Stomach (tissue), 19 donors: Measurements from ENCODE around the gene MOB2. TPM values are rescaled to one million over a fixed set of nuclear protein-coding genes. Genes with fewer than 3 reads are reported as not detected.
A peak's percentile ranks its signal among the peaks of the same experiment; 100 is the strongest.

Experiments used
- DNase-seq, 2 donors: peaks; one replicate each; pipeline versions ENCODE4 v3.0.0 to v3.0.0-alpha.2; 2013 to 2019
- H3K27ac ChIP-seq, 5 donors: fragments of 200-600 bp in 4 of 5; sonication (generic) in 4 of 5; one replicate each; pipeline ENCODE4 v1.5.1; 2013 to 2019; ENCODE audit warnings: mild to moderate bottlenecking in 1 of 5, moderate library complexity in 1 of 5
- H3K27me3 ChIP-seq, 3 donors: fragments of 200-600 bp; sonication (generic); one replicate each; pipeline ENCODE4 v1.5.1; 2017 to 2019; ENCODE audit warnings: mixed run types in 1 of 3
- H3K36me3 ChIP-seq, 4 donors: fragments of 200-600 bp; sonication (generic); 1 replicate in 3 of 4; 2 replicates in 1 of 4; pipeline ENCODE4 v1.5.1; 2016 to 2019
- H3K4me1 ChIP-seq, 4 donors: fragments of 200-600 bp; sonication (generic); one replicate each; pipeline ENCODE4 v1.5.1; 2016 to 2019
- H3K4me3 ChIP-seq, 4 donors: fragments of 200-600 bp; sonication (generic) in 3 of 4; one replicate each; pipeline ENCODE4 v1.5.1; 2016 to 2019; ENCODE audit warnings: mild to moderate bottlenecking in 1 of 4
- H3K9me3 ChIP-seq, 4 donors: fragments of 200-600 bp; sonication (generic); one replicate each; pipeline ENCODE4 v1.5.1; 2016 to 2019
- CTCF ChIP-seq, 7 experiments: fragments of 450-650 bp in 4 of 7; fragments of 200-600 bp in 3 of 7; sonication (generic) in 3 of 7; IDR thresholded peaks; one replicate each; pipeline ENCODE4 v1.5.1; 2016 to 2019; ENCODE audit warnings: antibody characterized with exemption in 7 of 7, control low read depth in 2 of 7, mild to moderate bottlenecking in 1 of 7
- EP300 ChIP-seq: sonication (generic); formaldehyde crosslinking; IDR thresholded peaks from one replicate; pipeline ENCODE4 v1.6.1; 2017; ENCODE audit warnings: antibody characterized with exemption
- POLR2A ChIP-seq, 4 donors: fragments of 450-650 bp; IDR thresholded peaks; one replicate each; pipeline ENCODE4 v1.6.1; 2016; ENCODE audit warnings: antibody characterized with exemption in 4 of 4, control low read depth in 2 of 4, mild to moderate bottlenecking in 1 of 4, moderate library complexity in 1 of 4
- POLR2AphosphoS5 ChIP-seq, 3 donors: sonication (generic); formaldehyde crosslinking; IDR thresholded peaks; one replicate each; pipeline ENCODE4 v1.6.1; 2016; ENCODE audit warnings: antibody characterized with exemption in 3 of 3
- WGBS, 5 donors: extraction: QIAGEN DNeasy Blood & Tissue Kit in 3 of 5; methylation state at CpG; one replicate each; pipeline versions ENCODE4 v1.1.5 to v1.1.7; 2013 to 2018; 5-methylcytosine and 5-hydroxymethylcytosine counted together
- intact Hi-C: fragments of 100-400 bp; cut with DNase I; formaldehyde crosslinking; loops from one replicate; pipeline ENCODE4 v1.15.1; 2023; ENCODE audit warnings: low total_unique reads
- long read RNA-seq, 10 donors: transcript quantifications; one replicate each; lab custom pipeline, GENCODE V29; 2026
- polyA plus RNA-seq, 3 donors: library from polyadenylated mRNA; stranded (reverse); fragments of 200-250 nt; gene quantifications; one replicate each; pipeline ENCODE4 v1.2.3, GENCODE V29; 2013
- total RNA-seq, 5 donors: library from RNA; depleted of rRNA; stranded (reverse); fragments of >200 nt; gene quantifications; one replicate each; pipeline versions ENCODE4 v1.1.0 to v1.2.3, GENCODE V29; 2014 to 2016
- donor health status: healthy with polysubstance abuse.
- donor health status: Bipolar disorder and iron deficiency.
- donor health status: healthy.

MOB2 gene
- total RNA-seq = 10 to 100 TPM; 11.3 to 40.6 (median 18.1) TPM
- 10 to 100 TPM; 27.9 to 46.3 (median 37.3) TPM for polyA plus RNA-seq
- long read RNA-seq, donor 1 = 0 reads
- long read RNA-seq, donor 2, partial matches to known transcripts = 0 of 1 reads
- long read RNA-seq, donor 2, other reads (novel, unspliced or antisense) = 0 of 1 reads
- long read RNA-seq, donor 3, partial matches to known transcripts = 0 of 1 reads
- long read RNA-seq, donor 3, other reads (novel, unspliced or antisense) = 0 of 1 reads
- long read RNA-seq, donor 4 = 0 reads
- long read RNA-seq, donor 5, partial matches to known transcripts = 0 of 2 reads
- long read RNA-seq, donor 5, other reads (novel, unspliced or antisense) = 0 of 2 reads
- long read RNA-seq, donor 6, partial matches to known transcripts = 15 of 20 reads
- long read RNA-seq, donor 6, other reads (novel, unspliced or antisense) = 0 of 20 reads
- long read RNA-seq, donor 7, partial matches to known transcripts = 0 of 9 reads
- long read RNA-seq, donor 7, other reads (novel, unspliced or antisense) = 5 of 9 reads
- long read RNA-seq, donor 8, partial matches to known transcripts = 0 of 1 reads
- long read RNA-seq, donor 8, other reads (novel, unspliced or antisense) = 0 of 1 reads
- long read RNA-seq, donor 9, partial matches to known transcripts = 0 of 1 reads
- long read RNA-seq, donor 9, other reads (novel, unspliced or antisense) = 0 of 1 reads
- long read RNA-seq, donor 10 = 0 reads

GRCh38 chr11:1486054-1486825 is at the start of gene MOB2:
TSS of gene MOB2 (minus strand) at chr11:1486779. CDS start at chr11:1486556, 223 bp downstream.
- intact Hi-C loops = no loop called here
- H3K36me3 ChIP-seq = peaks cover 0 to 8% (median 2%) of the 10 kb centered on the region in 4 donors
- no peaks in the 10 kb centered on the region for H3K27me3 ChIP-seq
- DNase-seq = peak; percentile 83 to 85
- peak within 1 kb of the TSS; percentile 46 to 84 (median 83) for H3K27ac ChIP-seq
- peak within 1 kb of the TSS; percentile 39 to 44 (median 40) for H3K4me3 ChIP-seq
- peaks cover 69 to 88% (median 83%) of the 10 kb centered on the region in 4 donors for H3K4me1 ChIP-seq
- no peaks in the 10 kb centered on the region for H3K9me3 ChIP-seq
- TF ChIP-seq CTCF (IDR thresholded peaks at IDR 0.05) (no peak), EP300 (no peak), POLR2A (IDR thresholded peaks at IDR 0.05) (no peak), POLR2AphosphoS5 (IDR thresholded peaks at IDR 0.05) (peak in 2 of 3 donors; percentile 7 to 54)
- WGBS, 5 donors = 14 to 35% (median 20%) methylated on average over 8 to 31 of the region's 31 CpGs

- 82 to 90% (median 86%) methylated on average over 14 of the region's 14 CpGs for WGBS, 5 donors
- H3K4me3 ChIP-seq = no peak overlapping the region
- intact Hi-C loops = no loop called here
- no peak overlapping the region for H3K27ac ChIP-seq
- no peaks in the 10 kb centered on the region for H3K9me3 ChIP-seq
- DNase-seq = no peak
- no peaks in the 10 kb centered on the region for H3K27me3 ChIP-seq
- TF ChIP-seq EP300 (no peak), POLR2A (IDR thresholded peaks at IDR 0.05) (no peak), POLR2AphosphoS5 (IDR thresholded peaks at IDR 0.05) (no peak), CTCF (IDR thresholded peaks at IDR 0.05) (no peak)
- peaks cover 46 to 75% (median 61%) of the 10 kb centered on the region in 4 donors for H3K4me1 ChIP-seq
- H3K36me3 ChIP-seq = peaks cover 0 to 34% (median 20%) of the 10 kb centered on the region in 4 donors
These were observed 48.1 kb upstream of the MOB2 start for GRCh38 chr11:1534682-1535081.

GRCh38 chr11:1534171-1534570 is 47.6 kb upstream of the MOB2 start:
- intact Hi-C loops = no loop called here
- Histone ChIP-seq H3K4me1 (peaks cover 46 to 80% (median 63%) of the 10 kb centered on the region in 4 donors), H3K27me3 (no peaks in the 10 kb centered on the region), H3K27ac (no peak overlapping the region), H3K36me3 (peaks cover 0 to 34% (median 20%) of the 10 kb centered on the region in 4 donors), H3K4me3 (no peak overlapping the region), H3K9me3 (no peaks in the 10 kb centered on the region)
- TF ChIP-seq CTCF (IDR thresholded peaks at IDR 0.05) (no peak), POLR2AphosphoS5 (IDR thresholded peaks at IDR 0.05) (no peak), POLR2A (IDR thresholded peaks at IDR 0.05) (no peak), EP300 (no peak)
- no peak for DNase-seq
- WGBS, 5 donors = 86 to 88% (median 87%) methylated on average over 7 of the region's 7 CpGs

- 85 to 94% (median 86%) methylated on average over 4 to 10 of the region's 10 CpGs for WGBS, 5 donors
- no peak for DNase-seq
- H3K27me3 ChIP-seq = no peaks in the 10 kb centered on the region
- H3K9me3 ChIP-seq = no peaks in the 10 kb centered on the region
- H3K27ac ChIP-seq = peak overlapping the region; percentile 2 to 75 (median 36)
- TF ChIP-seq EP300 (no peak), POLR2A (IDR thresholded peaks at IDR 0.05) (no peak), CTCF (IDR thresholded peaks at IDR 0.05) (no peak), POLR2AphosphoS5 (IDR thresholded peaks at IDR 0.05) (no peak)
- peaks cover 46 to 88% (median 67%) of the 10 kb centered on the region in 4 donors for H3K4me1 ChIP-seq
- peaks cover 0 to 34% (median 20%) of the 10 kb centered on the region in 4 donors for H3K36me3 ChIP-seq
- intact Hi-C loops = no loop called here
- H3K4me3 ChIP-seq = no peak overlapping the region
These were observed 46.8 kb upstream of the MOB2 start for GRCh38 chr11:1533342-1533725.
